Esophagus muscularis mucosa (tissue), 4 donors: ENCODE results near the gene DIP2C. TPM values are rescaled to one million over a fixed set of nuclear protein-coding genes. Genes with fewer than 3 reads are reported as not detected.

Source experiments
- DNase-seq: peaks from one replicate; pipeline ENCODE4 v3.0.0-alpha.2; 2017; ENCODE audit errors: extremely low spot score
- H3K27ac ChIP-seq, 4 donors: fragments of 200-600 bp; sonication (generic); replicated peaks in 1 of 4; 1 replicate in 3 of 4; 2 replicates in 1 of 4; pipeline ENCODE4 v1.5.1; 2016 to 2019; ENCODE audit warnings: mild to moderate bottlenecking in 1 of 4
- H3K27me3 ChIP-seq, 4 donors: fragments of 200-600 bp; sonication (generic); one replicate each; pipeline versions ENCODE4 v1.5.1 to v1.6.0; 2016 to 2019
- H3K36me3 ChIP-seq, 4 donors: fragments of 200-600 bp; sonication (generic); one replicate each; pipeline ENCODE4 v1.5.1; 2016 to 2019
- H3K4me1 ChIP-seq, 4 donors: fragments of 200-600 bp; sonication (generic); one replicate each; pipeline ENCODE4 v1.5.1; 2016 to 2019
- H3K4me3 ChIP-seq, 4 donors: fragments of 200-600 bp; sonication (generic); 1 replicate in 2 of 4; 2 replicates in 2 of 4; pipeline ENCODE4 v1.5.1; 2016 to 2019; ENCODE audit warnings: mild to moderate bottlenecking in 4 of 4, moderate library complexity in 1 of 4
- H3K9me3 ChIP-seq, 4 donors: fragments of 200-600 bp; sonication (generic); 1 replicate in 3 of 4; 2 replicates in 1 of 4; pipeline ENCODE4 v1.5.1; 2016 to 2019
- CTCF ChIP-seq, 3 experiments: fragments of 200-600 bp in 2 of 3; fragments of 450-650 bp in 1 of 3; sonication (generic) in 2 of 3; IDR thresholded peaks; one replicate each; pipeline ENCODE4 v1.5.1; 2017 to 2019; ENCODE audit warnings: antibody characterized with exemption in 3 of 3, mild to moderate bottlenecking in 2 of 3, moderate library complexity in 1 of 3
- EP300 ChIP-seq: sonication (generic); formaldehyde crosslinking; IDR thresholded peaks from one replicate; pipeline ENCODE4 v1.6.1; 2017; ENCODE audit warnings: antibody characterized with exemption
- POLR2A ChIP-seq: fragments of 450-650 bp; IDR thresholded peaks from one replicate; pipeline ENCODE4 v1.6.1; 2017; ENCODE audit warnings: antibody characterized with exemption, moderate library complexity, mild to moderate bottlenecking, low read depth
- POLR2AphosphoS5 ChIP-seq, 2 donors: sonication (generic); formaldehyde crosslinking; IDR thresholded peaks; one replicate each; pipeline ENCODE4 v1.6.1; 2017; ENCODE audit warnings: antibody characterized with exemption in 2 of 2
- WGBS: methylation state at CpG from one replicate; pipeline ENCODE4 v1.1.5; 2018; 5-methylcytosine and 5-hydroxymethylcytosine counted together
- intact Hi-C: fragments of 100-400 bp; cut with DNase I; formaldehyde crosslinking; loops from one replicate; pipeline ENCODE4 v1.15.1; 2023
- total RNA-seq, 4 donors: library from RNA; depleted of rRNA; stranded (reverse); fragments of >200 nt; gene quantifications; one replicate each; pipeline versions ENCODE4 v1.1.0 to v1.2.1, GENCODE V29; 2016

DIP2C gene
- total RNA-seq, 4 donors from 2014 or later: 38.6 to 66.4 (median 55.7) TPM

GRCh38 chr10:422675-423074 lies 266.8 kb downstream of the DIP2C start:
- Histone ChIP-seq H3K9me3 (no peaks in the 10 kb centered on the region), H3K27ac (no peak overlapping the region), H3K4me3 (no peak overlapping the region), H3K27me3 (no peaks in the 10 kb centered on the region), H3K36me3 (peaks cover 9 to 41% (median 36%) of the 10 kb centered on the region in 4 donors), H3K4me1 (no peaks in the 10 kb centered on the region)
- intact Hi-C loops: no loop called here
- WGBS: 84% methylated on average over 14 of the region's 14 CpGs
- peak; percentile 62 for DNase-seq
- TF ChIP-seq EP300 (no peak), CTCF (IDR thresholded peaks at IDR 0.05) (no peak), POLR2A (no peak), POLR2AphosphoS5 (IDR thresholded peaks at IDR 0.05) (no peak)

GRCh38 chr10:422241-422640 lies 267.2 kb downstream of the DIP2C start:
- Histone ChIP-seq H3K4me3 (no peak overlapping the region), H3K27ac (no peak overlapping the region), H3K4me1 (no peaks in the 10 kb centered on the region), H3K36me3 (peaks cover 9 to 43% (median 38%) of the 10 kb centered on the region in 4 donors), H3K27me3 (no peaks in the 10 kb centered on the region), H3K9me3 (no peaks in the 10 kb centered on the region)
- intact Hi-C loops: no loop called here
- peak; percentile 50 for DNase-seq
- no peak for TF ChIP-seq CTCF (IDR thresholded peaks at IDR 0.05)
- no peak for TF ChIP-seq EP300
- no peak for TF ChIP-seq POLR2AphosphoS5 (IDR thresholded peaks at IDR 0.05)
- TF ChIP-seq POLR2A: no peak
- WGBS: 86% methylated on average over 11 of the region's 11 CpGs

- Histone ChIP-seq H3K9me3 (no peaks in the 10 kb centered on the region), H3K4me1 (no peaks in the 10 kb centered on the region), H3K27ac (no peak overlapping the region), H3K4me3 (no peak overlapping the region), H3K27me3 (no peaks in the 10 kb centered on the region), H3K36me3 (peaks cover 9 to 51% (median 44%) of the 10 kb centered on the region in 4 donors)
- TF ChIP-seq POLR2A: no peak
- no peak for TF ChIP-seq POLR2AphosphoS5 (IDR thresholded peaks at IDR 0.05)
- no peak for TF ChIP-seq EP300
- WGBS: 61% methylated on average over 8 of the region's 8 CpGs
- intact Hi-C loops: no loop called here
- DNase-seq: peak; percentile 74
Observed at GRCh38 chr10:421170-421569, 268.3 kb downstream of the DIP2C start.

- H3K27ac ChIP-seq: no peak overlapping the region
- H3K9me3 ChIP-seq: no peaks in the 10 kb centered on the region
- intact Hi-C loops: no loop called here
- TF ChIP-seq POLR2A (no peak), EP300 (no peak), POLR2AphosphoS5 (IDR thresholded peaks at IDR 0.05) (no peak)
- H3K27me3 ChIP-seq: no peaks in the 10 kb centered on the region
- no peak for DNase-seq
- no peaks in the 10 kb centered on the region for H3K4me1 ChIP-seq
- WGBS: 93% methylated on average over 46 of the region's 46 CpGs
- H3K4me3 ChIP-seq: no peak overlapping the region
- peaks cover 9 to 59% (median 50%) of the 10 kb centered on the region in 4 donors for H3K36me3 ChIP-seq
Observed at GRCh38 chr10:420154-421121, 269.0 kb downstream of the DIP2C start.

- DNase-seq: no peak
- no peaks in the 10 kb centered on the region for H3K27me3 ChIP-seq
- H3K4me1 ChIP-seq: no peaks in the 10 kb centered on the region
- intact Hi-C loops: no loop called here
- TF ChIP-seq EP300 (no peak), CTCF (IDR thresholded peaks at IDR 0.05) (no peak), POLR2AphosphoS5 (IDR thresholded peaks at IDR 0.05) (no peak), POLR2A (no peak)
- no peak overlapping the region for H3K27ac ChIP-seq
- H3K36me3 ChIP-seq: peaks cover 9 to 71% (median 62%) of the 10 kb centered on the region in 4 donors
- WGBS: 93% methylated on average over 19 of the region's 19 CpGs
- no peaks in the 10 kb centered on the region for H3K9me3 ChIP-seq
- no peak overlapping the region for H3K4me3 ChIP-seq
Observed at GRCh38 chr10:418894-419293, 270.6 kb downstream of the DIP2C start.
